Cardiac muscle cell (in vitro differentiated cells and primary cell): Measurements from ENCODE around the gene MCM7. TPM values are rescaled to one million over a fixed set of nuclear protein-coding genes. Genes with fewer than 3 reads are reported as not detected.

ENCODE experiments used
- DNase-seq, 2 donors: peaks; one replicate each; pipeline versions ENCODE4 v3.0.0 to v3.0.0-alpha.2; 2010 to 2017; ENCODE audit warnings: low read depth in 1 of 2, low spot score in 1 of 2
- H3K27ac ChIP-seq: fragments of 200-600 bp; sonication (generic); 2 replicates; pipeline ENCODE4 v1.5.1; 2016
- H3K27me3 ChIP-seq: fragments of 200-600 bp; sonication (generic); 2 replicates; pipeline ENCODE4 v1.6.0; 2016; ENCODE audit warnings: control low read depth
- H3K36me3 ChIP-seq: fragments of 200-600 bp; sonication (generic); 2 replicates; pipeline ENCODE4 v1.5.1; 2016; ENCODE audit warnings: control low read depth
- H3K4me1 ChIP-seq: fragments of 200-600 bp; sonication (generic); 2 replicates; pipeline ENCODE4 v1.8.1; 2017; ENCODE audit warnings: low read depth, mild to moderate bottlenecking, mixed run types
- H3K4me3 ChIP-seq: fragments of 200-600 bp; sonication (generic); 2 replicates; pipeline ENCODE4 v1.5.1; 2016; ENCODE audit warnings: mild to moderate bottlenecking
- H3K9me3 ChIP-seq: fragments of 200-600 bp; sonication (generic); 2 replicates; pipeline ENCODE4 v1.5.1; 2017; ENCODE audit warnings: low read depth, mild to moderate bottlenecking, control low read depth
- CTCF ChIP-seq: IDR thresholded peaks from 2 replicates; pipeline ENCODE4 v1.5.1; 2012; ENCODE audit warnings: low read depth, mild to moderate bottlenecking, low read length
- polyA plus RNA-seq: library from polyadenylated mRNA; unstranded; fragments of >200 nt; fragmentation: Nextera tagmentation; extraction: Ambion mirVana; gene quantifications from 2 replicates; pipeline ENCODE4 v1.2.1, GENCODE V29; 2016
- total RNA-seq: library from RNA; depleted of rRNA; stranded (reverse); fragments of >200 nt; gene quantifications from 2 replicates; pipeline ENCODE4 v1.2.3, GENCODE V29; 2016

Gene MCM7
- total and polyA plus RNA-seq, 2 experiments from 2014 or later: 68.9 to 105 TPM

GRCh38 chr7:100105534-100105933, 4.3 kb upstream of the MCM7 start:
- Histone ChIP-seq H3K27ac (no peak overlapping the region), H3K36me3 (peaks cover 21% of the 10 kb centered on the region), H3K27me3 (no peaks in the 10 kb centered on the region), H3K4me3 (no peak overlapping the region), H3K4me1 (no peaks in the 10 kb centered on the region), H3K9me3 (no peaks in the 10 kb centered on the region)
- DNase-seq: no peak
- TF ChIP-seq CTCF: no peak

- H3K36me3 ChIP-seq: peaks cover 20% of the 10 kb centered on the region
- DNase-seq: peak in 1 of 2 donors; percentile 94
- H3K27ac ChIP-seq: no peak overlapping the region
- no peaks in the 10 kb centered on the region for H3K4me1 ChIP-seq
- no peak overlapping the region for H3K4me3 ChIP-seq
- no peaks in the 10 kb centered on the region for H3K9me3 ChIP-seq
- no peaks in the 10 kb centered on the region for H3K27me3 ChIP-seq
- no peak for TF ChIP-seq CTCF
Observed at GRCh38 chr7:100102950-100103840, 2.0 kb upstream of the MCM7 start.

GRCh38 chr7:100100420-100101015, 679 bp downstream of the MCM7 start:
- DNase-seq: peak; percentile 97 to 100
- Histone ChIP-seq H3K27ac (peak overlapping the region; percentile 88), H3K27me3 (no peaks in the 10 kb centered on the region), H3K4me1 (no peaks in the 10 kb centered on the region), H3K4me3 (peak overlapping the region; percentile 86), H3K36me3 (peaks cover 35% of the 10 kb centered on the region), H3K9me3 (no peaks in the 10 kb centered on the region)
- TF ChIP-seq CTCF: no peak

- peak overlapping the region; percentile 86 for H3K4me3 ChIP-seq
- no peak for TF ChIP-seq CTCF
- no peaks in the 10 kb centered on the region for H3K9me3 ChIP-seq
- H3K27me3 ChIP-seq: no peaks in the 10 kb centered on the region
- H3K27ac ChIP-seq: no peak overlapping the region
- H3K4me1 ChIP-seq: no peaks in the 10 kb centered on the region
- DNase-seq: no peak
- peaks cover 46% of the 10 kb centered on the region for H3K36me3 ChIP-seq
Observed at GRCh38 chr7:100099452-100099851, 1.7 kb downstream of the MCM7 start.

- Histone ChIP-seq H3K4me1 (no peaks in the 10 kb centered on the region), H3K9me3 (no peaks in the 10 kb centered on the region), H3K27ac (no peak overlapping the region), H3K4me3 (no peak overlapping the region), H3K27me3 (no peaks in the 10 kb centered on the region), H3K36me3 (peaks cover 51% of the 10 kb centered on the region)
- DNase-seq: no peak
- no peak for TF ChIP-seq CTCF
Observed at GRCh38 chr7:100098913-100099312, 2.3 kb downstream of the MCM7 start.
